OCI-LY7 (cell line): ENCODE results near the gene DUSP2. TPM values are rescaled to one million over a fixed set of nuclear protein-coding genes. Genes with fewer than 3 reads are reported as not detected.

Source experiments
- BruUV-seq: library from RNA; stranded (reverse); fragments of 400-500 nt; replicated peaks from 2 replicates; lab custom pipeline; 2021; lab: Mats Ljungman, UMichigan
- CTCF ChIA-PET: fragments of 300-600 bp; sonication (Branson Sonifier 250); formaldehyde crosslinking; loops from one replicate; lab custom pipeline; 2022; ENCODE audit warnings: antibody characterized with exemption; ENCODE audit not compliant: unreplicated experiment; lab: Charles Lee
- POLR2A ChIA-PET: fragments of 300-600 bp; sonication (Branson Sonifier 250); formaldehyde crosslinking; loops from one replicate; lab custom pipeline; 2022; ENCODE audit warnings: antibody characterized with exemption; lab: Charles Lee
- DNase-seq: peaks from one replicate; pipeline ENCODE4 v3.0.0-alpha.2; 2015; ENCODE audit warnings: low spot score
- H2AFZ ChIP-seq: fragments of 200-600 bp; sonication (generic), shearing (Covaris generic); 2 replicates; pipeline ENCODE4 v1.6.1; 2014; ENCODE audit warnings: mild to moderate bottlenecking, antibody characterized with exemption, low read length, moderate library complexity
- H3K27ac ChIP-seq: fragments of 200-600 bp; sonication (generic); 2 replicates; pipeline ENCODE4 v1.5.1; 2014; ENCODE audit warnings: mixed run types, low read depth, mild to moderate bottlenecking, moderate library complexity, low read length, inconsistent platforms; ENCODE audit not compliant: poor library complexity, severe bottlenecking
- H3K36me3 ChIP-seq: fragments of 200-600 bp; sonication (generic); 2 replicates; pipeline ENCODE4 v1.6.1; 2014; ENCODE audit warnings: mild to moderate bottlenecking, antibody characterized with exemption, low read length, moderate library complexity, mixed read lengths; ENCODE audit not compliant: insufficient read depth
- H3K4me1 ChIP-seq: fragments of 200-600 bp; sonication (generic); 2 replicates; pipeline ENCODE4 v1.5.1; 2014; ENCODE audit warnings: mild to moderate bottlenecking, low read length; ENCODE audit not compliant: insufficient read depth, poor library complexity, severe bottlenecking
- H3K4me2 ChIP-seq: fragments of 200-600 bp; sonication (generic); 2 replicates; pipeline ENCODE4 v1.6.1; 2014; ENCODE audit warnings: mild to moderate bottlenecking, low read length
- H3K4me3 ChIP-seq: fragments of 200-600 bp; sonication (generic); 2 replicates; pipeline ENCODE4 v1.5.1; 2014; ENCODE audit warnings: mild to moderate bottlenecking, low read depth, low read length; ENCODE audit not compliant: poor library complexity, severe bottlenecking
- H3K79me2 ChIP-seq: fragments of 200-600 bp; sonication (generic); 2 replicates; pipeline ENCODE4 v1.6.1; 2016; ENCODE audit warnings: low read depth, mild to moderate bottlenecking, low read length, moderate library complexity, mixed read lengths; ENCODE audit not compliant: insufficient read depth
- H3K9me2 ChIP-seq: fragments of 200-600 bp; sonication (generic); 2 replicates; pipeline ENCODE4 v1.6.1; 2016; ENCODE audit warnings: mild to moderate bottlenecking, low read length, mixed read lengths; ENCODE audit not compliant: insufficient read depth
- H3K9me3 ChIP-seq: fragments of 200-600 bp; sonication (generic); 2 replicates; pipeline ENCODE4 v1.6.1; 2014; ENCODE audit warnings: mild to moderate bottlenecking, mixed run types, low read length, mixed read lengths
- H4K20me1 ChIP-seq: fragments of 200-600 bp; sonication (generic); 2 replicates; pipeline ENCODE4 v1.6.1; 2014; ENCODE audit warnings: mild to moderate bottlenecking, antibody characterized with exemption, low read length, moderate library complexity, mixed read lengths; ENCODE audit not compliant: insufficient read depth
- EZH2phosphoT487 ChIP-seq: fragments of 200-600 bp; sonication (generic); IDR thresholded peaks from 2 replicates; pipeline ENCODE4 v1.6.1; 2018; ENCODE audit warnings: low read depth, borderline replicate concordance, mild to moderate bottlenecking, mixed run types, antibody characterized with exemption, low read length, moderate library complexity, mixed read lengths
- intact Hi-C: fragments of 100-400 bp; cut with micrococcal nuclease; formaldehyde crosslinking; loops from one replicate; pipeline ENCODE4 v1.10.0; 2022; ENCODE audit not compliant: unreplicated experiment
- total RNA-seq, 2 experiments: library from RNA; depleted of rRNA in 1 of 2; stranded (reverse); fragments of >200 nt in 1 of 2; shearing (Covaris generic) in 1 of 2; gene quantifications; 2 replicates each; pipeline ENCODE4 v1.2.3, GENCODE V29; 2014 to 2022
- TF ChIP-seq, protein P1 (sequence below): fragments of 200-600 bp; sonication (generic); conservative IDR thresholded peaks from 2 replicates; pipeline ENCODE4 v1.5.1; 2014; ENCODE audit warnings: mild to moderate bottlenecking, antibody characterized with exemption, low read length, moderate library complexity, mixed read lengths

DUSP2 gene
- total RNA-seq, 2 experiments from 2014 or later: 37.3 to 110 TPM

GRCh38 chr2:96130483-96130882 is 14.8 kb downstream of the DUSP2 start:
- Histone ChIP-seq H3K79me2 (no peaks in the 10 kb centered on the region), H3K36me3 (no peaks in the 10 kb centered on the region), H3K9me2 (no peaks in the 10 kb centered on the region), H2AFZ (no peak overlapping the region), H3K4me3 (no peak overlapping the region), H3K4me1 (no peaks in the 10 kb centered on the region), H4K20me1 (no peaks in the 10 kb centered on the region), H3K27ac (no peak overlapping the region), H3K9me3 (no peaks in the 10 kb centered on the region), H3K4me2 (no peak overlapping the region)
- ChIA-PET CTCF (no interaction called here), POLR2A (no interaction called here)
- TF ChIP-seq EZH2phosphoT487: no peak
- TF ChIP-seq, protein P1, sequence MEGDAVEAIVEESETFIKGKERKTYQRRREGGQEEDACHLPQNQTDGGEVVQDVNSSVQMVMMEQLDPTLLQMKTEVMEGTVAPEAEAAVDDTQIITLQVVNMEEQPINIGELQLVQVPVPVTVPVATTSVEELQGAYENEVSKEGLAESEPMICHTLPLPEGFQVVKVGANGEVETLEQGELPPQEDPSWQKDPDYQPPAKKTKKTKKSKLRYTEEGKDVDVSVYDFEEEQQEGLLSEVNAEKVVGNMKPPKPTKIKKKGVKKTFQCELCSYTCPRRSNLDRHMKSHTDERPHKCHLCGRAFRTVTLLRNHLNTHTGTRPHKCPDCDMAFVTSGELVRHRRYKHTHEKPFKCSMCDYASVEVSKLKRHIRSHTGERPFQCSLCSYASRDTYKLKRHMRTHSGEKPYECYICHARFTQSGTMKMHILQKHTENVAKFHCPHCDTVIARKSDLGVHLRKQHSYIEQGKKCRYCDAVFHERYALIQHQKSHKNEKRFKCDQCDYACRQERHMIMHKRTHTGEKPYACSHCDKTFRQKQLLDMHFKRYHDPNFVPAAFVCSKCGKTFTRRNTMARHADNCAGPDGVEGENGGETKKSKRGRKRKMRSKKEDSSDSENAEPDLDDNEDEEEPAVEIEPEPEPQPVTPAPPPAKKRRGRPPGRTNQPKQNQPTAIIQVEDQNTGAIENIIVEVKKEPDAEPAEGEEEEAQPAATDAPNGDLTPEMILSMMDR: no peak
- DNase-seq: no peak
- intact Hi-C loops: no loop called here
- BruUV-seq: no TSS peak

DNA sequence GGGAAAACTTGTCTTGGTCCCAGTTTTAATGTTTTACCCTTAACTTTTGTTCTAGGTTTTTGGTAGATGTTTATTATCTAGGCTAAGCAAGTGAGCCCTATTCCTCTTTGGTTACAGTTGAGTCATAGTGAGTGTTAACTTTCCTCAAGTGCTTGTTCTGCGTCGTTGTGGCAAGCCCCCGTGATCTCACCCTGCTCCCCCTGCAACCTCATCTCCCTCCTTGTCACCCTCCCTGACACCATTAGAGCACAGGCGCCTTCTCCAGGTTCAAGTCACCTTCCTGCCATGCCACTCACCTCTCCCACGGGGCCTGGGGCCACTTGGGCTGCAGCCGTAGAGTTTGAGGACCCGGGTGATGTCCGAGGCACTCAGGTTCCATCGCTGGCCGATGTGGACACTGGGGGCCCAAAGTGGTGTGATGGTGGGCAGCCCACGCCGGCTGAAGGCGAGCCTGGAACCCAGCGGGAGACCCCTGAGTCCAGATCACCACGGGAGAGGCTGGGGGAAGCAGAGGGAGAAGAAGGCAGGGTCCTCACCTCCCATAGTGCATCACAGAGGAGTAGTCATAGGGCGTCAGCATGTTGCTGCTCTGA is 15.6 kb downstream of the DUSP2 start:
- TF ChIP-seq, protein P1: no peak
- no peak for TF ChIP-seq EZH2phosphoT487
- intact Hi-C loops: no loop called here
- H3K36me3 ChIP-seq: no peaks in the 10 kb centered on the region
- no peak overlapping the region for H3K4me3 ChIP-seq
- H3K9me3 ChIP-seq: no peaks in the 10 kb centered on the region
- no peaks in the 10 kb centered on the region for H4K20me1 ChIP-seq
- H3K4me1 ChIP-seq: no peaks in the 10 kb centered on the region
- no peaks in the 10 kb centered on the region for H3K79me2 ChIP-seq
- H2AFZ ChIP-seq: no peak overlapping the region
- no TSS peak for BruUV-seq
- no peak overlapping the region for H3K27ac ChIP-seq
- ChIA-PET CTCF (no interaction called here), POLR2A (no interaction called here)
- H3K9me2 ChIP-seq: no peaks in the 10 kb centered on the region
- DNase-seq: no peak
- no peak overlapping the region for H3K4me2 ChIP-seq

DNA sequence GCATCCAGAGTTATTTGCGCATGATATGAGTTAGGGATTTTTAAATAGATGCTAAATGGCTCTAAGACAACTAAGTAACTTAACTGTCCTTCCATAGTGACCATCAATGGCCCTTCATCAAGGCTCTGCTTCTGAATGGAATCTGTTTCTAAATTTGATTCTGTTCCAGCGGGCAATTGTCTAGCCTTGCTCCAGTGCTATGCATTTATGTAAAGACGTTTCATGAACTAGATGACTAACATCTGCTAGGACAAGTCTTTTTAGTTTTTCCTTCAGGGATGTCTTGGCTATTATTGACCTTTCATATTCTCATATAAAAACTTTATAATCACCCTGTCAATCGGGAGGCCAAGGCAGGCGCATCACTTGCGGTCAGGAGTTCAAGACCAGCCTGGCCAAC is 16.8 kb downstream of the DUSP2 start:
- DNase-seq: no peak
- no TSS peak for BruUV-seq
- intact Hi-C loops: no loop called here
- H2AFZ ChIP-seq: no peak overlapping the region
- H4K20me1 ChIP-seq: no peaks in the 10 kb centered on the region
- POLR2A ChIA-PET: no interaction called here
- TF ChIP-seq EZH2phosphoT487: no peak
- TF ChIP-seq, protein P1: no peak
- CTCF ChIA-PET: no interaction called here
- no peaks in the 10 kb centered on the region for H3K4me1 ChIP-seq
- no peaks in the 10 kb centered on the region for H3K9me2 ChIP-seq
- H3K4me3 ChIP-seq: no peak overlapping the region
- no peaks in the 10 kb centered on the region for H3K79me2 ChIP-seq
- H3K9me3 ChIP-seq: no peaks in the 10 kb centered on the region
- no peak overlapping the region for H3K4me2 ChIP-seq
- no peaks in the 10 kb centered on the region for H3K36me3 ChIP-seq
- no peak overlapping the region for H3K27ac ChIP-seq
